Upper lobe of right lung (tissue), 1 donor: ENCODE measurements around the gene KIRREL2. TPM values are rescaled to one million over a fixed set of nuclear protein-coding genes. Genes with fewer than 3 reads are reported as not detected.
"Not testable (repeated sequence)": the region's sequence is repeated elsewhere in the genome, so short reads cannot be mapped to it uniquely, and the experiment has no call there.

Source experiments
- ATAC-seq: fragments of 200-7000 bp; cut with Tn5 transposase; one replicate; pipeline ENCODE4 v1.9.1; 2020; ENCODE audit warnings: mild to moderate bottlenecking, moderate library complexity
- DNase-seq: peaks from one replicate; pipeline ENCODE4 v3.0.0-alpha.2; 2020
- H3K27ac ChIP-seq: fragments of 200-600 bp; one replicate; pipeline ENCODE4 v1.8.0; 2022
- H3K27me3 ChIP-seq: fragments of 200-600 bp; one replicate; pipeline ENCODE4 v1.8.0; 2022; ENCODE audit warnings: mild to moderate bottlenecking
- H3K36me3 ChIP-seq: fragments of 200-600 bp; one replicate; pipeline ENCODE4 v1.8.0; 2022
- H3K4me1 ChIP-seq: fragments of 200-600 bp; one replicate; pipeline ENCODE4 v1.8.0; 2022
- H3K4me3 ChIP-seq: fragments of 200-600 bp; one replicate; pipeline ENCODE4 v1.8.0; 2022; ENCODE audit warnings: mild to moderate bottlenecking
- H3K9me3 ChIP-seq: fragments of 200-600 bp; one replicate; pipeline ENCODE4 v1.8.0; 2022
- intact Hi-C: fragments of 100-400 bp; cut with DNase I; formaldehyde crosslinking; loops from one replicate; pipeline ENCODE4 v1.11.0; 2022
- total RNA-seq: library from RNA; stranded (reverse); fragmentation: NEBNext Ultra II Directional; extraction: Animal tissue kit (Norgen Biotek cat#: 25700); gene quantifications from one replicate; pipeline ENCODE4 v1.2.1, GENCODE V29; 2021
- TF ChIP-seq, protein P1 (sequence below): fragments of 200-600 bp; IDR thresholded peaks from one replicate; pipeline ENCODE4 v1.8.0; 2022; ENCODE audit warnings: antibody characterized with exemption
- donor health status: DM: no; HTN: yes; CAD: no; lungs with severe emphysema.

KIRREL2 gene
- total RNA-seq, 1 donor from 2014 or later = not detected

DNA sequence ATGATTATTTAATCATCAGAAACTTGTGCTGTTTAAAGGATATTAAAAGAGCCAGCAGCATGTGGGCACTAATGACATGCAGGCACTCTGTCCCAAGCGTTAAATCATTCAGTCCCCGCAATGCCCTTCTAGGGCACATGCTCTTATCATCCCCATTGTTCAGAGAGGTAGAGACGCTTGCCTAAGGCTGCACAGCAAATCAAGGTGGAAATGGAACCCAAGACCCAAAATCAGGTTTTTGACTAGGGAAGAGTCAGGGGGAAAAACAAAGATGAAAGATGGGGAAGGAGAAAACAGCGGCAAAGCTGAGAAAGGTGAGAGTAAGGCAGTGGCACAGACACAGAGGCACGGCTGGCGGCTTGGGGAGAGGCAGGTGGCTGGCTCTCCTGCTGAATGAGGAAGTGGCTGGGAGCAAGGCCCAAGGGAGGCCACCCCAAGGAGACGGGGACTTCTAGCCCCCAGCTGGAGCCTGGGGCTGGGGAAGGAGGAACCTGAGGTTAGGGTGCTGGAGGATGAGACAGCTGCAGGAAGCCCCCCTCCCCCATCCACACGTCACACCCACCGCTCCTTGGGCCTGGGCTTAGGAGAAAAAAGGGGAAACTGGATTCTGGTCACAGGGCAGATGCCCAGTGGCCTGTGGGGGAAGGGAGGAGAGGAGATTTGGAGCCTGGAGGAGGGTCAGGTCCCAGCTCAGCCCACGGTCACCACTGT, 52.4 kb downstream of the KIRREL2 start:
- ATAC-seq (peak; percentile 94), DNase-seq (peak; percentile 92)
- Histone ChIP-seq H3K27ac (peak overlapping the region; percentile 74), H3K4me1 (peaks cover 11% of the 10 kb centered on the region), H3K36me3 (no peaks in the 10 kb centered on the region), H3K27me3 (no peaks in the 10 kb centered on the region), H3K4me3 (peak overlapping the region; percentile 41), H3K9me3 (no peaks in the 10 kb centered on the region)
- intact Hi-C loops = no loop called here
- TF ChIP-seq, protein P1, sequence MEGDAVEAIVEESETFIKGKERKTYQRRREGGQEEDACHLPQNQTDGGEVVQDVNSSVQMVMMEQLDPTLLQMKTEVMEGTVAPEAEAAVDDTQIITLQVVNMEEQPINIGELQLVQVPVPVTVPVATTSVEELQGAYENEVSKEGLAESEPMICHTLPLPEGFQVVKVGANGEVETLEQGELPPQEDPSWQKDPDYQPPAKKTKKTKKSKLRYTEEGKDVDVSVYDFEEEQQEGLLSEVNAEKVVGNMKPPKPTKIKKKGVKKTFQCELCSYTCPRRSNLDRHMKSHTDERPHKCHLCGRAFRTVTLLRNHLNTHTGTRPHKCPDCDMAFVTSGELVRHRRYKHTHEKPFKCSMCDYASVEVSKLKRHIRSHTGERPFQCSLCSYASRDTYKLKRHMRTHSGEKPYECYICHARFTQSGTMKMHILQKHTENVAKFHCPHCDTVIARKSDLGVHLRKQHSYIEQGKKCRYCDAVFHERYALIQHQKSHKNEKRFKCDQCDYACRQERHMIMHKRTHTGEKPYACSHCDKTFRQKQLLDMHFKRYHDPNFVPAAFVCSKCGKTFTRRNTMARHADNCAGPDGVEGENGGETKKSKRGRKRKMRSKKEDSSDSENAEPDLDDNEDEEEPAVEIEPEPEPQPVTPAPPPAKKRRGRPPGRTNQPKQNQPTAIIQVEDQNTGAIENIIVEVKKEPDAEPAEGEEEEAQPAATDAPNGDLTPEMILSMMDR = no peak

- ATAC-seq (no peak), DNase-seq (no peak)
- peaks cover 10% of the 10 kb centered on the region for H3K4me1 ChIP-seq
- intact Hi-C loops = no loop called here
- H3K9me3 ChIP-seq = no peaks in the 10 kb centered on the region
- no peak overlapping the region for H3K4me3 ChIP-seq
- H3K27me3 ChIP-seq = no peaks in the 10 kb centered on the region
- H3K27ac ChIP-seq = peak overlapping the region; percentile 74
- TF ChIP-seq, protein P1 = no peak
- no peaks in the 10 kb centered on the region for H3K36me3 ChIP-seq
These were observed 52.9 kb downstream of the KIRREL2 start for GRCh38 chr19:35909684-35910035.

GRCh38 chr19:35910355-35910754, 53.6 kb downstream of the KIRREL2 start:
- ATAC-seq, H3K4me3 ChIP-seq, H3K36me3 ChIP-seq, intact Hi-C loops, DNase-seq, H3K9me3 ChIP-seq, H3K27me3 ChIP-seq: not testable (repeated sequence)
- Histone ChIP-seq H3K27ac (peak overlapping the region; percentile 74), H3K4me1 (peaks cover 10% of the 10 kb centered on the region)

DNA sequence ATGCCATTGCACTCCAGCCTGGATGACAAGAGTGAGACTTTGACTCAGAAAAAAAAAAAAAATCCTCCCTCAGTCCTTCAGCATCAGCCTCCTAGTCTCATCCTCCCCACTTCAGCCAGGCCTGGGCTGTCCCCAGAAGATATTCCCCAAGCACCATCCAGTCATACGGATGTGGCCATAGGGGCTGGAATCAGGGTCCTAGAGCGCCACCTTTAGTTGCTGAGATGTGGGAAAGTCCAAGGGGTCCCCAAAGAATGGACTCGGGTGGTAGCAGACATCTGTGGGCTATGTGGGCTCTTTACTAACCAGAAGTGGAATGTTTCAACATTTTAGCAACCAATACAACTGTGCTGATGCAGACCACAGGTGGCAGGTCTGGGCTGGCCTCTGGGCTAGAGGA, 54.5 kb downstream of the KIRREL2 start:
- no peaks in the 10 kb centered on the region for H3K9me3 ChIP-seq
- no peak for ATAC-seq
- no peak overlapping the region for H3K27ac ChIP-seq
- no peak for DNase-seq
- peaks cover 10% of the 10 kb centered on the region for H3K4me1 ChIP-seq
- H3K27me3 ChIP-seq = no peaks in the 10 kb centered on the region
- intact Hi-C loops = no loop called here
- H3K36me3 ChIP-seq = no peaks in the 10 kb centered on the region
- no peak overlapping the region for H3K4me3 ChIP-seq
- TF ChIP-seq, protein P1 = no peak

DNA sequence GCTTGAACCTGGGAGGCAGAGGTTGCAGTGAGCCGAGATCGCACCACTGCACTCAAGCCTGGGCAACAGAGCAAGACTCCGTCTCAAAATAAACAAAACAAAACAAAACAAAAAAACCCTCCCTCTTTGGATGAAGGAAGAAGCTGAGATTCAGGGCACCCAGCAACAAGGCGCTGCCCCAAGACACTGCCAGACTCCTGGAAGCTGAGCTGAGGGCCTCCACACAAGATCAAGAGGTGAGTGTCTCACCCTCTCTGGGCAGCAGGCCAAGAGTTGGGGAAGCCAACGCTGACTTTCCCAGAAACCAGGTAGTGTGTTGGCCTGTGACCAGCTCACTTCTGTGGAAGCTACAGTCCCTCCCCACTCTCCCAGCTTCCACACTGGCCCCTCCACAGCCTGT, 55.1 kb downstream of the KIRREL2 start:
- ATAC-seq (no peak), DNase-seq (peak; percentile 72)
- TF ChIP-seq, protein P1 = no peak
- no peaks in the 10 kb centered on the region for H3K27me3 ChIP-seq
- no peak overlapping the region for H3K27ac ChIP-seq
- no peak overlapping the region for H3K4me3 ChIP-seq
- H3K4me1 ChIP-seq = peaks cover 6% of the 10 kb centered on the region
- no peaks in the 10 kb centered on the region for H3K9me3 ChIP-seq
- intact Hi-C loops = no loop called here
- no peaks in the 10 kb centered on the region for H3K36me3 ChIP-seq

- no peak overlapping the region for H3K27ac ChIP-seq
- no peak overlapping the region for H3K4me3 ChIP-seq
- H3K36me3 ChIP-seq = no peaks in the 10 kb centered on the region
- DNase-seq (no peak), ATAC-seq (no peak)
- TF ChIP-seq, protein P1 = no peak
- no peaks in the 10 kb centered on the region for H3K27me3 ChIP-seq
- H3K4me1 ChIP-seq = peaks cover 5% of the 10 kb centered on the region
- no peaks in the 10 kb centered on the region for H3K9me3 ChIP-seq
- intact Hi-C loops = no loop called here
These were observed 56.9 kb downstream of the KIRREL2 start for GRCh38 chr19:35913589-35913988.
